Measurements from ENCODE around the gene STPG3.

The STPG3 gene

GRCh38 chr9:137222190-137223077 lies 28.7 kb upstream of the STPG3 start, which contains the start of gene RNF208:
Gene RNF208, minus strand, starts transcription at chr9:137222240. Its CDS starts 1,028 bp downstream, at chr9:137221212.
- no peak for DNase-seq

DNA sequence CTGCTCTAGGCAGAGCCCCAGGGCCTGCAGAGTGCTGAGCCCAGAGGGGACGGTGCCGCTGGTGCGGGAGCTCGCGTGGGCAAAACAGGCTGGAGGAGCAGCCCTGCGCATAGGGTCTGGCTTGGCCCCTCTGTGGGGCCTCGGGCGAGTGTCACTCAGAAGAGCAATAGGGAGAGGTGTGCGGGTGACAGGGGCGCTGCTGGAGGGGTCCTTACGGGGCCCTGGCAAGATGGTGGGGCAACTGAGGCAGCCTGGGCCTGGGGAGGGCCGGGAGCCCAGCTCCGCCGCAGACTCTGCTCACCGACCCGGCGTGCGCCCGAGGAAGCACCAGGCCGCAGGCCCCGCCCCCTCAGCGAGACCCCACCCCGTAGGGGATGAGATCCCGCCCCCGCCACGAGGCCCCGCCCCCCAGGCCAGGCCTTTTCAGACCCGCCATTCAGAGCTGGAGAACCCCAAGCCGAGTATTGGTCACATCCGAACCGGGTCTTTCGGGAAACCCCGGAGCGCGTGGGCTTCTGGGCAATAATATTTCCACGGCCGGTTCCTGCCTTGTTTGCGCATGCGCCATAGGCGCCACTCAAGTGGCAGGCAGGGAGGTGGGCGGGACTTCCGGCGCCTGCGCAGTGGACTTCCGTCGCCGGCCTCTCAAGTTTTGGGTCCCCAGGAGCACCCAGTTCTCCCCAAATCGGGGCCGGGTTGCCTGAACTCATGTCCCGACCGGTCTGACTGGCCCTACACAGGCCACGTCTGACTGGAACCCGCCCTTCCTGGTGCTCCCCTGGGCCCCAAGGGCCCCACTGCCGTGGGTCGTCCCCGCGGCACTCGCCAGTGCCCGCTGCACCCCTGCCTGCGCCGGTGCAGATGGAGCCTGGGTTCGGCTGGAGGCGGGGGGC lies 27.8 kb upstream of the STPG3 start:
- peak; percentile 94 for DNase-seq

GRCh38 chr9:137224830-137225694 lies 26.0 kb upstream of the STPG3 start, which contains the start of gene CYSRT1:
Gene CYSRT1, plus strand, starts transcription at chr9:137225174. Its CDS starts 448 bp downstream, at chr9:137225622.
- DNase-seq, result no peak

DNA sequence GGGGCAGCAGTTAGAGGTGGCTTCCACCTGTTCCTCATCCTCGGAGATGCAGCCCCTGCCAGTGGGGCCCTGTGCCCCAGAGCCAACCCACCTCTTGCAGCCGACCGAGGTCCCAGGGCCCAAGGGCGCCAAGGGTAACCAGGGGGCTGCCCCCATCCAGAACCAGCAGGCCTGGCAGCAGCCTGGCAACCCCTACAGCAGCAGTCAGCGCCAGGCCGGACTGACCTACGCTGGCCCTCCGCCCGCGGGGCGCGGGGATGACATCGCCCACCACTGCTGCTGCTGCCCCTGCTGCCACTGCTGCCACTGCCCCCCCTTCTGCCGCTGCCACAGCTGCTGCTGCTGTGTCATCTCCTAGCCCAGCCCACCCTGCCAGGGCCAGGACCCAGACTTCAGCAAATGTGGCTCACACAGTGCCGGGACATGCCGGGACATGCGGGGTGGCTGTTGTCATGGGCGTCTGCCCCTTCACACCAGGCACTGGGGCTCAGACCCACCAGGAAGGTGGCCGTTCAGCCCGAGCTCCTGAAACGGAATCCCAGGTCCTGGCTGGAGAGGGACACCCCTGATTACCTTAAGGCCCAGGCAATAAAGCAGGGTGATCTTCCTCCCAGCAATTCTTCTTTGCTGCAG lies 25.3 kb upstream of the STPG3 start:
- no peak for DNase-seq

DNA sequence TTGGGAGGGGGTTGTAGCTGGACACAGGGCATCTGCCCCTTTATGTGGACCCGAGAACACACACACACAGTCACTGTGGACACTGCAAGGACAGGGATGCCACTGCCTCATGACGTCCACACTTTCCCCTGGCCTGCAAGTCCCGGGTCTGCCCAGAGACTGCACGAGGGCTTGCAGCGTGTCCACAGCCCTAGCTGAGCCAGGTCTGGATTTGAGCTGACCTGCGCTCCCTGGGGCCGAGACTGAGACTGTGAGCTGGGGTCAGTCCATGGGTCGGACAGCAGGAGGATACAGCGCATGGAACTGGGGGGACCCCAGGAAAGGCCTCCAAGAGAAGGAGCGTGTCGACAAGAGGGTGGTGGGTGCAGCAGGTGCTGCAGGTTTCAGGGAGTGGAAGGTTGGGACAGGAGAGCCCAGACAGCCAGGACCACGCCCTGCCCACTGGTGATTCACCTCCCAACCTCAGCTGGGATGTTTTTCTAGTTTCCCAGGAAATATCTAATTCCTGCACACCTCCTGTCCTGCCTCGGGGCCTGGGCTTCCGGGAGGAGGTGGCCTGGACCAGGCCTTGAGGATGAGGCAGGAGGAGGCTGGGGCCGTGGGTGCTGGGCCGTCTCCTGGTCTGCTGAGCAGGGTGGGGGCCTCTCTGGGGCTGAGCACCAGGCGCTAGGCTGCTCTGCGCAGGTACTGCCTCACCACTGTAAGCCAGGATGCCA lies 24.6 kb upstream of the STPG3 start:
- peak; percentile 81 for DNase-seq

GRCh38 chr9:137227054-137227852 lies 23.8 kb upstream of the STPG3 start, which contains the start of gene RNF224:
Gene RNF224, plus strand, starts transcription at chr9:137227502. Its CDS starts 834 bp downstream, at chr9:137228336.
- peak; percentile 68 for DNase-seq

DNA sequence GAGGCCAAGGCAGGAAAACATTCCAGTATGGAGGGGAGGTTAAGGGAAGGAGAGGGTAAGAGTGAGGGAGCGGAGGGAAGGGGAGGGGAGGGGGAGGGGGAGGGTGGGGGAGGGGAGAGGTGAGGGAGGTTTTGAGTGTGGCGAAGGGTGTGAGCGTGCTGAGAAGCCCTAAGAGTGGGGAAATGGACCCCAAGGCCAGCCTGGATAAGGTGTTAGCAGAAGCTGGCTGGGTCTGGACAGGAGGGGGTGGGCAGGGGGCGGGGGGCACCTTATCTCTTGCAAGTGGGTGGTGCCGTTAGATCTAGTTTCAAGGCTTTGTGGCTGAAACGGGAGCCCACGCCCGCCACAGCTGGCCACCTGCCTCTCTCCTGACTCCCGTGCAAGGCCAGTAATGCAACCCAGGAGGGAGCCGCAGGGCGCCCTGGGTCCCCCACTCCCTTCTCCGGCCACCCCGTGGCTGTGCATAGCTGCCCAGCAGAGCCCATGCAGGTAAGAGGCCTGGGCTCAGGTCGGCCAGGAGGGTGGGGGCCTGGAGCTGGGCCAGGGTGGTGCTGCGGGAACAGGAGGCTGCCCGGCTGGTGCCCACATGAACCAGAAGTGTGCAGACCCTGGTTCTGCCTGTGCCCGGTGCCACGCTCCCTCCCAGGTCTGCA lies 23.1 kb upstream of the STPG3 start:
- DNase-seq, result no peak

GRCh38 chr9:137228506-137228967 lies 22.5 kb upstream of the STPG3 start:
- DNase-seq, result no peak

DNA sequence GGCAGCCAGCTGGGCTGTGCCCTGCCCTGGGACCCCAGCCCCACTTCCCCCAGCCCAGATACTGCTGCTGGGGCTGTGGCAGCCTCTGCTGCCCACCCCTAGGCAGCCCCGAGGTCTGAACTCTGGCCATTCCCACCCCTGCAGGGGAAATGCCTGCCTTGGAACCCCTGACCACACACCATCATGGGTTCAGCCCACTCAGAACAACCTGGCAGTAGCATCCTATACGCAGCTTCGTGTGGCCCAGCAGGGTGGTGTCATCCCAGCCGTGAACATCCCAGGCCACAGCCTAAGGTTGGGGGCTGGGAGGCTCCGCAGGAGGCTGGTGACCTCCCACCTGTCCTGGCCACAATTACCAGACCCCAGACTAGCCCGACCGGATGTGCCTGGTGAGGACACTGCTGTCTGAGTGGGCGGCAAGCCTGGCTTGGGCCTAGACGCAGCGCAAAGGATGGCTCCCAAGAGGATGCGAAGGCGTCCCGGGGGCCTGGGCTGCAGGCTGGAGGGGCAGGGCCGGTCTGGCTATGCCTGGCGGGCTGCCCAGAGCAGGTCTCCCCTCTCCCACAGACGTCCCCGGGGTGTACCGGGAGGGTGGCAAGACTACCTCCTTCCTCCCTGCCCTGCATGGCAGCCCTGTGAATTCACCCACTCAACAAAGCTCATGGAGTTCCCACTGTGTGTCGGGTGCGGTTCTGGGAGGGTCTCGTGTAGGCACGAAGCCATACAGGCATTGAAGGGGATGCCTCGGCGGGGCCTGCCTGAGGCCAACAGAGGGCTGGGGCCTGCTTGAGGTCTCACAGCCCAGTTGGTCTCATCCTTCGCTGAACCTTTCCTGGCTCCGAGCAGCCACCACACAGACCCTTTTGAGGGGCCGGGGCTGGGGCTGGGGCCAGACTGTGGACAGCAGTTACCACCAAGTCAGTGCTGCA lies 21.9 kb upstream of the STPG3 start:
- DNase-seq, result no peak

GRCh38 chr9:137229903-137230704 lies 21.0 kb upstream of the STPG3 start:
- DNase-seq, result no peak

- DNase-seq, result no peak
Observed at GRCh38 chr9:137230705-137231371, 20.2 kb upstream of the STPG3 start, which contains the start of gene SLC34A3. Gene SLC34A3, plus strand, starts transcription at chr9:137230901. Its CDS starts 802 bp downstream, at chr9:137231703.

DNA sequence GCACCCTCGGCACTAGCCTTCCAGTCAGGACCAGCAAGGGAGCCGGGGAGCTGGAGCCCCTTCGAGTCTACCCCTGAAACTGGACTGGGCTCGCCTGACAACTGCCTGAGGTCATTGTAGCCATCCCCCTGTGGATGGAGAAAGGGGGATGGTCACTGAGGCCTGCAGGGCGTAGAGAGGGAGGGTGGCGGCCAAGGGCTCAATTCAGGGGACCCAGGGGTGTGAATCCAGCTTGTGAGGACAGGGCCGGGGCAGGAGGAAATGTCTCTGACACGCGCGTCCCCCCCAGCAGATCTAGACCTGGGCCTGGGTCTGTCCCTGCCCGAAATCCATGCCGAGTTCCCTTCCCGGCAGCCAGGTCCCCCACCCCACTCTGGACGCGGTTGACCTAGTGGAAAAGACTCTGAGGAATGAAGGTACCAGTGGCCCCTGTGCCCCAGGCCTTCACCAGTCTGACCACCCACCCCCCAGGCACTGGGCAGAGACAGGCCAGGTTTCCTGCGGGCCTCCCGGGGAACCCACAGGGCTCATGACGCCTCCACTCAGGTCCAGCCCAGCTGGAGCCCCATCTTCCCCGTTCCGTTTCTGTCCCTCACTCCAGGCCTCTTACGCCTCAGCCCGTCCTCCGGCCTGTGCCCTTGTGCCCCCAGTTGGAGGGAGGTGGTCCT lies 19.6 kb upstream of the STPG3 start:
- DNase-seq, result no peak

DNA sequence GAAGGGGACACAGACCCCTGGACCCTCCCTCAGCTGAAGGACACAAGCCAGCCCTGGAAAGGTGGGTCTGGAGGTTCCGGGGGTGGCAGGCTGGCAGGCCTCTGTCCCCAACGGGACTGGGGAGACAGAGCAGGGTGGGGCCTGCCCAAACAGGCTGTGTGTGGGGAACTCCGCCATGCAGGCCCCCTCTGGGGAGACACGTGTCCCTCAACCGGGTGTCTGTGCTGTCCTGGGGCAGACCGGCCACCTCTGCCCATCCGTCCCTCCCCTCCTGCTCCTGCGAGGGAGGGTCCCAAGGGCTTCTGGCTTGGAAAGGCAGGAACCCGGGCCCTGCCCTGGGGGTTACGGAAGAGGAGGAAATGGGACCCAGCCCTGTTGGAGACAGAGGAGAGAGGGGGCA lies 19.0 kb upstream of the STPG3 start:
- DNase-seq, result no peak

DNA sequence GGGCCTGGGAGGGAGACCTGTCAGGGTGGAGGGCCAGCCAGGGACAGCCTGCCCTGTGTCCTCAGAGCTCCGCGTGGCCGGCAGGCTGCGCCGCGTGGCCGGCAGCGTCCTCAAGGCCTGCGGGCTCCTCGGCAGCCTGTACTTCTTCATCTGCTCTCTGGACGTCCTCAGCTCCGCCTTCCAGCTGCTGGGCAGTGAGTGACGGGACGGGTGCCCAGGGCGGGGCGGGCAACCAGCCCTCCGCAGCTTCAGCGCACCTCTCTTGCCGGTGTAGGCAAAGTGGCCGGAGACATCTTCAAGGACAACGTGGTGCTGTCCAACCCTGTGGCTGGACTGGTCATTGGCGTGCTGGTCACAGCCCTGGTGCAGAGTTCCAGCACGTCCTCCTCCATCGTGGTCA lies 18.6 kb upstream of the STPG3 start:
- DNase-seq, result no peak

DNA sequence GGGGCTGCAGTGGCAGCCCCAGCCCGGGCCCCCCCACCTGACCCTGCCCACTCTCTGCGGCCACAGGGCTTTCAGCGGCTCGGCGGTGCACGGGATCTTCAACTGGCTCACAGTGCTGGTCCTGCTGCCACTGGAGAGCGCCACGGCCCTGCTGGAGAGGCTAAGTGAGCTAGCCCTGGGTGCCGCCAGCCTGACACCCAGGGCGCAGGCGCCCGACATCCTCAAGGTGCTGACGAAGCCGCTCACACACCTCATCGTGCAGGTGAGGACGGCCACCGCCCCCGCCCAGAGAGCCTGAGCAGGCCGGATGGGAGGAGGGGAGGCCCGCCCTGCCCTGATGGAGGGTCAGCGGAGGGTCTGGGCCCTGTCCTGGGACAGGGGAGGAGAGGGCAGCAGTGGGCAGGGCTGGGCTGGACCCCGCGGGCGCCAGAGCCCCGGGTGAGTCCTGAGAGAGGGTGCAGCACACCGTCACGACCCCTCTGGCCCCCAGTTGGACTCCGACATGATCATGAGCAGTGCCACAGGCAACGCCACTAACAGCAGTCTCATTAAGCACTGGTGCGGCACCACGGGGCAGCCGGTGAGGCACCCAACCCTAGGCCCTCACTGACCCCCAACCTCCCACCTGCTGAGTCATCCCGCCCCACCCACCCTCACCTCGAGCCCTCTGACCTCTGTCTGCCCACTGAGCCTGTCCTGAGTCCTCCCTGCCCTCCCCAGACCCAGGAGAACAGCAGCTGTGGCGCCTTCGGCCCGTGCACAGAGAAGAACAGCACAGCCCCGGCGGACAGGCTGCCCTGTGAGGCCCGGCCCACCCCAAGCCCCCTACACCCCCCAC lies 17.7 kb upstream of the STPG3 start:
- DNase-seq, result no peak
